ENCODE results near the gene AKIRIN2.

Gene AKIRIN2

DNA sequence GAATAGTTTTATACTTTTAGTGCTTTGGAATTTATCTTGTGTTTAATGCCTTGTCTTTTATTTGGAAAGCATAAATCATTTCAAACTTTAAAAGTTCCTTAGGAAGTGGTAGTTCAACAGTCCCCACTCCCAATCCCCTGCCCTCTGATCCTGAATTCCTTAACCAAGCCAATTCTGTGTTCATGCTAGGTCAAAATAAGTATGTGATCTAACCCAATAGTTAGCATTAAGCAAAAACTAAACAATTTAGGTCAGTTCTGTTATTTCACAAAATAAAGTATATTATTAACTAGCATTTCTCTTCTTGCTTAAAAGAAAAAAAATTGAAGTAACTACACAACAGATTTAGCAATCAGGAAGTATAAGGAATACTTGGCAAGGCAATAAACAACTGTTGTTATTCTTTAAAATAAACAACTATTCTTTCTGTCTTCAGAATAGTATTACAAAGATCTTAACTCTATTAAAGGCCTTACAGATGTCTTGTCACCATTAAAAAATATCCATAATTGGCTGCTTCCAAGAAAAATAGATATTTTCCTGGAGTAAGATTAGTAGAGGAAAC is 37.0 kb downstream of the AKIRIN2 start:
- no peak for ATAC-seq (replicated peaks)
- H3K27ac Mint-ChIP-seq: no peak overlapping the region
- peaks cover 7 to 23% of the 10 kb centered on the region in 2 donors for H3K4me1 Mint-ChIP-seq
- DNase-seq: no peak
- no peak overlapping the region for H3K4me3 Mint-ChIP-seq
- no peaks in the 10 kb centered on the region for H3K27me3 Mint-ChIP-seq
- H3K36me3 Mint-ChIP-seq: peaks cover 29 to 50% of the 10 kb centered on the region in 2 donors
- no peaks in the 10 kb centered on the region for H3K9me3 Mint-ChIP-seq

DNA sequence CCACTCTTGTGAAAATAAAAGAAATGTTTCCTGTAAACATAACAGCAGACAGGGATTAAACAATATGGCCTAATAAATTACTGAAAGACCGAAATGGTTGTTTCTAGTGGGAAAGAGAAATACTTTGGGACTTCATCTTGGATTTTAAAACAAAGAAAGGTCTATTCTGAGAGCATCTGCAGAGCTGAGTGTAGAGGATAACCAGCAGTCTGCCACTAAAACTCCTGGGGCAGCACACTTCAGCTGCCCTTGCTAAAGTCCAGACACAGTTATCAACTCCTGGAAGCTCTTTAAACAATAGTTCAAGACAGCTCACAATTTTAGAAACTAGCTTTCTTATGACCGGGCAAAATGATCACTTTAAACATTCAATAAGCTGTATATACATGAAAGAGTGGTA is 38.6 kb downstream of the AKIRIN2 start:
- H3K4me1 Mint-ChIP-seq: peaks cover 0 to 10% of the 10 kb centered on the region in 2 donors
- H3K27me3 Mint-ChIP-seq: no peaks in the 10 kb centered on the region
- H3K36me3 Mint-ChIP-seq: peaks cover 31 to 51% of the 10 kb centered on the region in 2 donors
- DNase-seq: no peak
- H3K4me3 Mint-ChIP-seq: no peak overlapping the region
- no peaks in the 10 kb centered on the region for H3K9me3 Mint-ChIP-seq
- H3K27ac Mint-ChIP-seq: peak overlapping the region; percentile 51
- ATAC-seq (replicated peaks): no peak

DNA sequence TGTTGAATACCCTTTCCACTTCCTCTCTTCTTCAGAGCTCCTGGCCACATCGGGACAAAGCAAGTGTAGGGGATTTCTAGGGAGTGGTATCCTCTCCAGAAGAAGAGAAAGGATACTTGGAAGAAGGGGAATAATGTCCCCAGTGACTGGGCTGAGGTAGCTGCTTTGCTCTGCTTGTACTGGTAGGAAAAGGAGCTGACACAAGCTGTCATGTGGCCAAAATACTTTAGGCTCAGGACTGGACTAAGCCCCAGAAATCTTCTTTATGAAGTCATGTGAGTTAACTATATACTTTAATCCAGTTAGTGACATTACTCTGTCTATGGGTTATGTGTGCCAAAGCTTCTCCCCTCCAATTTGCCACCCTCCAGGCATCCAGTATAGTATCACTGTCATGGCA is 40.5 kb downstream of the AKIRIN2 start:
- Mint-ChIP-seq H3K9me3 (no peaks in the 10 kb centered on the region), H3K4me3 (no peak overlapping the region), H3K27me3 (no peaks in the 10 kb centered on the region), H3K36me3 (peaks cover 26 to 55% of the 10 kb centered on the region in 2 donors), H3K27ac (no peak overlapping the region), H3K4me1 (no peaks in the 10 kb centered on the region)
- DNase-seq (no peak), ATAC-seq (replicated peaks) (no peak)

DNA sequence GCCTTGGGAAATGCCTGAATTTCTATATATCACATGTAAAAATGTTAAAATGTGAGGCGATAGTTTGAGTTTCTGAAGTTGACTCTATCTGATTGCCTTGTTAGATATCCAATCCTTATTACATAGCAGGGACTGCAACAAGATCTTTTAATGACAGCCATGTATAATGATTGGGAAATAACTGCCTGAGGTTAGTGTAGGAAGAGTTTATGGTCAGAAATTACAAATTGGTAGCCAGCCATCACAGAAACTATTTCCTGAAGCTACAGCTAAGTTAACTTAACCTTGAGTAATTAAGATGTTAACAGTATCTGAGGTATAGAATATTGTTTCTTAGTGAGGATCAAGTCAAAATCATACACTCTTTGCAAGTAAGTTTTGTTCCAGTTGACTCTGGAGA is 41.0 kb downstream of the AKIRIN2 start:
- H3K27me3 Mint-ChIP-seq: no peaks in the 10 kb centered on the region
- no peak overlapping the region for H3K27ac Mint-ChIP-seq
- ATAC-seq (replicated peaks): no peak
- DNase-seq: no peak
- no peaks in the 10 kb centered on the region for H3K9me3 Mint-ChIP-seq
- H3K4me1 Mint-ChIP-seq: no peaks in the 10 kb centered on the region
- H3K36me3 Mint-ChIP-seq: peaks cover 25 to 53% of the 10 kb centered on the region in 2 donors
- H3K4me3 Mint-ChIP-seq: no peak overlapping the region

DNA sequence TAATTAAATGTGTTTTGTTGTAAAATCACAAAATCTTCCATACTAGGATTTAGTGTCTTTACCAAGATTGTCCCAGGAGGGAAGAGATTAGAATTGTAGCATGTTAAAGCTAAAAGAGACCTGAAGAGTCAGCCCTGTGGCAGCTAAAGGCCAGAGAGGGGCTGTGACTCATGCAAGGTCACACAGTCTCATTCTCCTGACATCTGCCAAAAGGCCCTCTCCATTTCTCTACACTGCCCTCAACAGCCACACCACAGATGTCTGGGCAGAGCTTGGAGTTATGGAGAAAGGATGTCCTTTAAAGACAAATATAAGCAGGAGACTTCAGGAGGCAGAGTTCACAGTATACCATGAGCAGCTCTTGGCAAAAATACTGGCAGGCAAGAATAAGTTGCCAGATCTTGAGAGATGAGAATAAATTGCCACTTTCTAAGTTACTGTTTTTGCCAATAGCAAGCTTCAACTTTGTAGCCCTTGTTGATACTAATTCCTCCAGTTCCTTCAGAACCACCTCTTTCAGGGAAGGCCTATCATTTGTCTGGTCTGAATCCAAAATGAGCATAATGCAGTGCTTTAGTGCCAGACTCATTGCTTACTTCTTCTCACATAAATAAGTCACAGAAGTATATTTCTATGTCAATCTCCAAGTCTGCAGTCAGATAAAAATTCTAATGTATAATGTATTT is 41.7 kb downstream of the AKIRIN2 start:
- Mint-ChIP-seq H3K36me3 (peaks cover 25 to 57% of the 10 kb centered on the region in 2 donors), H3K4me3 (no peak overlapping the region), H3K27ac (peak overlapping the region; percentile 51), H3K27me3 (no peaks in the 10 kb centered on the region), H3K4me1 (no peaks in the 10 kb centered on the region), H3K9me3 (no peaks in the 10 kb centered on the region)
- ATAC-seq (replicated peaks) (no peak), DNase-seq (no peak)

DNA sequence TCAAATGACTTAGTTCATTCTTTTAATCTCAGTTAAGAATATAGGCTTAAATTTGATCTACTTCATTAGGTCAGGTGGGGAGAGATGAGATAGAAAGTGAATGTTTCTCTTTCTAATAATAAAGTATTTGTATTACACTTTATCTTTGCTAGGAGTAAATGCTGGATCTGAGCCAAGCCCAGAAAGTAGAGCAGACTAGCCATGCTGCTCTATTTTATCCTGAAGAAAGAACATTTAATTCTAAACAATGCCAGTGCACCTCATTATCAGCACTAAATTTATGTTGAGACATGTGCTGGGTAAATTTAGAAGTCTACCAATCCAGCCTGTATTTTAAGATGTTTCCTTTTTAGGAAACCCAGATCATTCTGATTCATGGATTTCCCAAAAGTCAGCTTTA is 43.5 kb downstream of the AKIRIN2 start:
- Mint-ChIP-seq H3K27me3 (no peaks in the 10 kb centered on the region), H3K36me3 (peaks cover 38 to 69% of the 10 kb centered on the region in 2 donors), H3K9me3 (peaks cover 0 to 3% of the 10 kb centered on the region in 2 donors), H3K4me1 (no peaks in the 10 kb centered on the region), H3K4me3 (no peak overlapping the region), H3K27ac (no peak overlapping the region)
- ATAC-seq (replicated peaks) (no peak), DNase-seq (no peak)

DNA sequence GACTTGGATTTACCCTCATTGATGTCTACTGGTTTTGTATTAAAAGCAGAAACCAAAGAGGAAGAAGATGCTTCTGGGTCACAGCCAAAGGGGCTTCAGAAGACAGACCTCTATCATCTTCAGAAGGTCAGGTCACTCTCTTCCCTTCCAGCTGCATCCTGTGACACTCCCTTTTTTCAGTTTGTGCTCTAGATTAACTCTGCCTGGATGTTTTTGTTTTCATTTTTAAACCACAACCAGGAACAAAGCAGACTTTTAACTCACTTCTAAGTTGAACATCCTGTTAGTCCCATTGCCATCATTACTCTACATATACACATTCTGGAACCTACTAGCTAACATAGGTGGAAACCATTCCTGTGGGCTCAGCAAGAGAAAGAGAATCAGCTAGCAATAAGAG is 45.2 kb downstream of the AKIRIN2 start:
- ATAC-seq (replicated peaks) (no peak), DNase-seq (no peak)
- no peak overlapping the region for H3K27ac Mint-ChIP-seq
- H3K9me3 Mint-ChIP-seq: peaks cover 0 to 3% of the 10 kb centered on the region in 2 donors
- no peaks in the 10 kb centered on the region for H3K27me3 Mint-ChIP-seq
- no peaks in the 10 kb centered on the region for H3K4me1 Mint-ChIP-seq
- no peak overlapping the region for H3K4me3 Mint-ChIP-seq
- H3K36me3 Mint-ChIP-seq: peaks cover 40 to 74% of the 10 kb centered on the region in 2 donors

DNA sequence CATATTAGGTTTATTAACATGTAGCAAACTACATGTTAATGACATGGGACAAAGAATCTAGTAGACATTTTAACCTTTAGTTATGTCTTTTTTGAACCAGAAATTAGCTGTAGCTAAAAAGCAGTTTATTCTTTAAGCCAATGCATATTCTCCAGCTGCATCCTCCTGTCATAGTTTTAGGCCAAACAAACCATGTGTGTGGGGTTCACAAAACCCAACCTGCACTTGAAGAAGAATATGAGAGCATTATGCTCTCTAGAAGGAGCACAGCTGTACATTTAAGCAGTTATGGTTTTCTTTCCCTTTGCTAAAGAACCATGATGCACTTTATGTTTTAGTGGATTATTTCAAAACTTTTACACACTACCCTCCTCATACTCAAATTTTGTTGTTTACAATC is 46.2 kb downstream of the AKIRIN2 start:
- no peaks in the 10 kb centered on the region for H3K4me1 Mint-ChIP-seq
- no peak overlapping the region for H3K27ac Mint-ChIP-seq
- DNase-seq: no peak
- H3K4me3 Mint-ChIP-seq: no peak overlapping the region
- no peaks in the 10 kb centered on the region for H3K27me3 Mint-ChIP-seq
- H3K9me3 Mint-ChIP-seq: peaks cover 0 to 3% of the 10 kb centered on the region in 2 donors
- ATAC-seq (replicated peaks): no peak
- peaks cover 31 to 70% of the 10 kb centered on the region in 2 donors for H3K36me3 Mint-ChIP-seq

DNA sequence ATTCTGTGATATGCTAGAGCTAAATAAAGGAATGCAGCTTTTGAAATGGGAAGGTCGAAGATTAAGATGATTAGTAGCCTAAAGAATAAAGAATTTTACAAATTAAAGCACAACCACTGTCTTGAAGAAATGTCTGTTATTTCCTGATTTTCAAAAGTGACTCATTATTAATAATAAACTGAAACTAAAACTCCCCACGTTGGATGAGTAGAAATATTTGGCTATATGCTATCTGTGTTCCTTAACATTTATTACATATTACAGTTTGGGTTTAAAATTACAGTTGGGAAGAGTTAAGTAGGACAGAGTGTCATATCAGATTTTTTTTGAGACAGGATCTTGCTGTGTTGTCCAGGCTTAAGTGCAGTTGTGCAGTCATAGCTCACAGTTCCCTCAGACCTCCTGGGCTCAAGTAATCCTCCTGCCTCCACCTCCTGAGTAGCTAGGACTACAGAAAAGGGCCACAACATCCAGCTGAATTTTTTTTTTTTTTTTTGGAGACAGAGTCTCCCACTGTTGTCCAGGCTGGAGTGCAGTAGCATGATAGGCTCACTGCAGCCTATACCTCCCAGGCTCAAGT is 47.1 kb downstream of the AKIRIN2 start:
- no peak for ATAC-seq (replicated peaks)
- H3K4me1 Mint-ChIP-seq: no peaks in the 10 kb centered on the region
- peaks cover 33 to 70% of the 10 kb centered on the region in 2 donors for H3K36me3 Mint-ChIP-seq
- DNase-seq: no peak
- H3K27ac Mint-ChIP-seq: no peak overlapping the region
- H3K9me3 Mint-ChIP-seq: peaks cover 0 to 3% of the 10 kb centered on the region in 2 donors
- no peaks in the 10 kb centered on the region for H3K27me3 Mint-ChIP-seq
- H3K4me3 Mint-ChIP-seq: no peak overlapping the region

DNA sequence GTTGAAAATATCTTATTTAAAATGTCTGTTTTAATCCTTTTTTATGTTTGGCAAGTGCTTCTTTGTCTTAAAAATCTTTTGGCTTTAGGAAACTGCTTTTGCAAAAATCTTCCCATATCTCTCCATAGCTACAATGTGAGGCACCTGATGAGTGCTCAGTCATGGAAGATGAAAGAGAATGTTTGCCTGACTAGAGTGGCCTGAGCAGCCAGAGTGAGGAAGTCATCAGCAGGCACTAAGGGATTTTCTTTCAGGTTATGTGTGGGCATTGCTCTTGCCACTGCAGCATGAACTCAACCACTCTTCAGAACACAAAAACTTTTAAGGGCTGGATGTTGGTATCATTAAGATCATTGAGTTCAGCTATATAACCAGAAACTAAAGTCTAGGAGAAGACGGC is 47.9 kb downstream of the AKIRIN2 start:
- no peak for ATAC-seq (replicated peaks)
- Mint-ChIP-seq H3K27me3 (no peaks in the 10 kb centered on the region), H3K9me3 (peaks cover 0 to 3% of the 10 kb centered on the region in 2 donors)

DNA sequence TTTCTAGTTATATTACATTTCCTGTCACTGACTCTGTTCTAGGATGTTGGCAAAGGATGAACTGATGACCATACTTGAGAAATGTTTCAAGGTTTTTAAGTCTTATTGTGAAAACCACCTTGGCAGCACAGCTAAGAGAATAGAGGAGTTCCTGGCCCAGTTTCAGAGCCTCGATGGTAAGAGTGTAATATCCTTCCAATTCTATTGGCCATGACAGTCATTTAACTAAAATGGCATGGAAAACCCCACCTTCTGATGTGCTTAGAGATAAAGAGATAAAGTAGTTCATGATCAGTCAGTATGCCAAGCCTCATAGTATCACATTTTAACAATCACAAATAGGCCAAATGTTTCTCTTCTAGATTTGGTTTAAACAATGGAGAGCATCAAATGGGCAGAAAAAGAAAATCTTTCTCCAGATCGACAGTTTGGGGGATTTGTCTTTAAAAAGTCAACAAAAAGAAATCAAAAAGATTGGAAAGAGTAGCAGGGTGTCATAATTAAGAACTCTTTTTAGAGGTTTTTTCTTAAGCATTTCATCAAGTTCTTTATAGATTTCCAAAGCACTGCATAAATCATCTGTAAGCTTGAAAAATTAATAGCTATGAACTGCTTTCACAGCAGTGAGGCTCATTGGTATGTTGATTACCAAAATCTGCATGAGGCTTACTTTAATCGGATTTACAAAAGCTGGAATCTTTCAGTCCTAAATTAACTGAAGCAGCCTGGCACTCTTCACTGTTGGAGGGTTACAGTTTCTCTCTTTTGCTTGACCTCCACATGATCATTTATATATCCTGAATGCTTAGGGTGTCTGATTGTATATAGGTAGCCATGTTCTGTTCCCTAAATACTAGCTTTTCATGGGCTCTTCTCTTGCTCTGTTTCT is 48.7 kb downstream of the AKIRIN2 start:
- Mint-ChIP-seq H3K36me3 (peaks cover 27 to 63% of the 10 kb centered on the region in 2 donors), H3K9me3 (peaks cover 0 to 3% of the 10 kb centered on the region in 2 donors), H3K4me1 (no peaks in the 10 kb centered on the region), H3K27me3 (no peaks in the 10 kb centered on the region), H3K27ac (no peak overlapping the region), H3K4me3 (no peak overlapping the region)
- ATAC-seq (replicated peaks) (no peak), DNase-seq (no peak)

More for the DNA sequence above, 47.9 kb downstream of the AKIRIN2 start:
- no peak overlapping the region for H3K27ac Mint-ChIP-seq
- H3K36me3 Mint-ChIP-seq: peaks cover 25 to 65% of the 10 kb centered on the region in 2 donors
- no peak for DNase-seq
- no peaks in the 10 kb centered on the region for H3K4me1 Mint-ChIP-seq
- no peak overlapping the region for H3K4me3 Mint-ChIP-seq

DNA sequence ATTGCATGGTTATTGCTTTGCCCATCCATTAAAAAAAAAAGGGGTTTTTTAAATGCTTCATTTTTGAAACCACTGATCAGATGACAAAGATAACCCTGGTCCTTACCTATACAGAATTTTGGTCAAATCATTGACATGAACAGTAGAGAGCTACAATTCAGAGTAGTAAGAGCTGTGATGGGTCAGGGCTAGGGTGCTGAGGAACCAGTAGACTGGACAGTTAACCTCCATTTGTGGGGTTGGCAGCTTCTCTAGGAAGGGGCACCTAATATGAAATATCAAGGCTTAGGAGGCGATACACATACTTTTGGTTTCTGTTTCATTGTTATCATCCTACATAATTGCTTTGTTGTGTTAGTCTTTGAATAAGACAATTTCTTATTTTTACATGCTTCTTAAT is 57.0 kb downstream of the AKIRIN2 start:
- Mint-ChIP-seq H3K4me3 (no peak overlapping the region), H3K9me3 (no peaks in the 10 kb centered on the region), H3K36me3 (peaks cover 14 to 29% of the 10 kb centered on the region in 2 donors), H3K27me3 (no peaks in the 10 kb centered on the region), H3K27ac (no peak overlapping the region), H3K4me1 (peaks cover 3 to 5% of the 10 kb centered on the region in 2 donors)
- ATAC-seq (replicated peaks) (no peak), DNase-seq (no peak)

DNA sequence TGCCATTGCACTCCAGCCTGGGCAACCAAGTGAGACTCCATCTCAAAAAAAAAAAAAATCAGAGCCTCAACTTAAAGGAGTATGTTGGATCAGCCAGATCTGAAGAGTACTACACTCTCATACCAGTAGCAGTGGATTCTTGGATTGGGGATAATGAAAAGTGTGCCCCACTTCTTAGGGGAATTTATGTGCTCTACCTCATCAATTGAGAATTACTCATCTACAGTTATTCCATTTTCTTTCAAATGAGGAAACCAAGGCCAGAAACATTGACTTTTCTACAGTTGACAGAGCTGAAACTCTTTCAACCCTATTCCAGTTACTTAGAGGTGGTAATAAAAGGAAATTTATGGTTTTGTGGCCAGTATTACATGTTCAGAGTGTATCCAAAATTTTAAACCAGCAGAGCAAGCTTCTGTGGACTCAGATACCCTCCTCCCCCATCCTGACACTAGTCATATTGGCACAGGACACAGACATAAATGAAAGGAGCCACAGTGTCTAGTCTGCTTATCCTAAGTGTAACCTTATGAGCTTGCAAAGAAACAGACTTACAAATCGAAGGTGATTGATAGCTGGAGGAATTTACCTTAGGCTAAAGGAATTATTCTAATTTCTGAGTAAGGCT is 60.9 kb downstream of the AKIRIN2 start:
- peaks cover 17 to 35% of the 10 kb centered on the region in 2 donors for H3K36me3 Mint-ChIP-seq

DNA sequence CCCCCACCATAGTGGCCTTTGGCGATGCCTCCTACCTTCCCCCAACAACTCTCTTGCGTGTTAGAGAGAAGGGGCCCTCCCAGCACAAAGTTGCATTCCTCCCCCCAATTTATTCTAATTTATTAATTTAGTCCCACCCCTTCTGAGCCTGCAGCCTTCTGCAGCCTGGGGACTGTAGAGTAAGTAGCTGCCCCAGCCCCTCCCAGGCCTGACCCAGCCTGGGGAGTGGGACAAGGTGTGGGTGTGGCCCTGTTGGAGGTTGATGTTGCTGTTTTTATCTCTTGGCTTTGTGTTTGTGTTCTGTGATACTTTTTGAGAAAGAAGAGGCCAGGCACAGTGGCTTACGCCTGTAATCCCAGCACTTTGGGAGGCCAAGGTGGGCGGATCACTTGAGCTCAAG is 62.7 kb downstream of the AKIRIN2 start:
- DNase-seq (no peak), ATAC-seq (replicated peaks) (no peak)

More for the DNA sequence above, 60.9 kb downstream of the AKIRIN2 start:
- Mint-ChIP-seq H3K27me3 (no peaks in the 10 kb centered on the region), H3K27ac (no peak overlapping the region), H3K9me3 (no peaks in the 10 kb centered on the region), H3K4me1 (peaks cover 3 to 5% of the 10 kb centered on the region in 2 donors), H3K4me3 (no peak overlapping the region)
- DNase-seq: no peak
- ATAC-seq (replicated peaks): no peak

More for the DNA sequence above, 62.7 kb downstream of the AKIRIN2 start:
- Mint-ChIP-seq H3K27me3 (no peaks in the 10 kb centered on the region), H3K27ac (no peak overlapping the region), H3K9me3 (no peaks in the 10 kb centered on the region), H3K4me1 (no peaks in the 10 kb centered on the region), H3K4me3 (no peak overlapping the region), H3K36me3 (peaks cover 22 to 45% of the 10 kb centered on the region in 2 donors)

Data from stimulated activated naive B cell treated with anti-CD40 and anti-IgM and Interleukin-4, amounts not matched to agents 10 μg/mL and 1 μg/mL and 100 μg/mL, for 72 hours (primary cell).